Measurements from ENCODE around the gene WDTC1.
A peak's percentile ranks its signal among the peaks of the same experiment; 100 is the strongest.

Gene WDTC1

GRCh38 chr1:27303509-27303908 is 69.1 kb downstream of the WDTC1 start:
- no peak for DNase-seq

DNA sequence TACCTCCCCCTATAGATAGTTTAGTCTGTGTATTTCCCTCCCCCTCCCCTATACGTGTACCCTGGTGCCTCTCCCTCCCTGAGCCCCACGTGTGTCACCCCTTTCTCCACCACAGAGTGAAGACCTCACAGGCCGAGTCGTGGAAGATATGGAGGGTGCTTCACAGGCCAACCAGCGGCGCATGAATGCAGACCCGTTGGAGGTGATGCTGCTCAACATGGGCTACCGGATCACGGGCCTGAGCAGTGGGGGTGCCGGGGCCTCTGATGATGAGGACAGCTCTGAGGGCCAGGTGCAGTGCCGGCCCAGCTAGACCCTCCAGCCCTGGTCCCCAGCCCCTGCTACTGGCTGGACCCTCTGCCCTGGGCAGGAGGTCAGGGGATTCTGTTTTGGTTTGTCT is 71.6 kb downstream of the WDTC1 start:
- no peak for DNase-seq

DNA sequence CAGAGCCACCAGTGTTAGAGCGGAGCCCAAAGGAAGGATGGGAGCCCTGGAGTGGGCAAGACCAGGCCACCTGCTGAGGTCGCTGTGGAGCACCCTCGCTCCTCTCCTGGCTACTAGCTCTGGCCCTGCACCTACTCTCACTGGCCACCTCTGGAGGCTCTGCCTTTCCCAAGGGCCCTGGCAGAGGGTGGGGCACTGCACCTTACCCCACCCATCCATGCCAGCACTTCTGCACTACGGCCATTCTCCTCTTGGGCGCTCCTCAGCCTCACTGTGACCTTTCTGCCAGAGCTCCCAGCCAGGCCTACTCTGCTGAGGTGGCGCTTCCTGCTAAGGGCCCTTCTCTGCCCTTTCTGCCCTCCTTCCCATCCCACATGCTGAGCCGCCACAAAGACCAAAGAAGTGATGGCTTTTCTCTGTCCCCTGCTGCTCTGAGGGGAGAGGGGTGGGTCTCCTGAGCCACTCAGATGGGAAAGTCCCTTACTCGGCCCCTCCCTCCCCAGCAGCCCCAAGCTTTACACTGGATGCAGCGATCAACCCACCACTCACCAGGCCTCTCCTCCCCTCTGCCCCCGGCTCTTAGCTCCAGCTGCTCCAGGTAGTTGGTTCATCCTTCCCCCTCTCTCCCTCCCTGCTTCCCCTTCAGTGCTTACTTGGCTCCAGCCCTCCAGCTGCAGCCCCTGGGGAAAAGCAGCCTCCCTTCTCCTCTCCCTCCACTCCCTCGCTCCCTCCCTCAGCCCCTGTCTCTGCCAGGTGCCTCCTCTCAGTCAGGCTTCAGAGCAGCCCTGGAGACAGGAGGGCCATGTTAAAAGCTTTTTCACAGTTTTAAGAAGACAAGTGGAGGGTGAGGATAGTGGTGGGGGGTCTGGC is 72.7 kb downstream of the WDTC1 start:
- no peak for DNase-seq

DNA sequence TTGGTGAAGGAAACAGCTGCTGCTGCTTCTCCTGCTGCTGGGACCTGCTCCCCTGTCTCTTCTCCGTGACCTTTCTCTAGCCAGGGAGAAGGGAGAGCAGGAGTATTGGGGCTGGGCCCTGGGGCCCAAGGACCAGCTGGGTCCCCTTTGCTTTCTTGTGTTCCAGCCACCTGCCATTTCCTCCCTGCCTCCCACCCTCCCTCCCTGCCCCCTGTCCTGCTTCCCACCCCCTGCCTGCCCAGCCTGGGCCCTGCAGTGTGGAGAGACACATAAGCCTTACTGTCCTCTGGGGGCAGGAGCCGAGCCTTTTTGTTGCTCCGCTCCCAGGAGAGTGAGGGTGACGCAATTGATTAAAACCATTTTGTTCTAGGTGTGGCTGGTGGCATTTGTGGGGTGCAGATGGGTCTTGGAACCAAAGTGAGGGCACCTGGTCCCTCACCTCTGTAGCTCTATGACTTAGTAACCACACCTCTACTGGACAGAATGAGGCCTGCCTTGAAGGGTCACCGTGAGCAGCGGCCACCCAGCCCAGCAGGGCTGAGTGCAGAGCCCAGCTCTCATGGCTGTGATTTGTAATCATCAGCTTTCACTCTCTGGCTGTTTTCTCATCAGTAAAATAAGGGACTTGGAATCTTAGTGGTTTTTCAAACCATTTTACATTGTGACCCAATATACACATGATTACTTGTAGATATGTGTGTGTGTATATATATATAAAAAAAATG is 73.6 kb downstream of the WDTC1 start:
- no peak for DNase-seq

- no peak for DNase-seq
Measured at GRCh38 chr1:27314169-27314568, 79.7 kb downstream of the WDTC1 start.

GRCh38 chr1:27314737-27315136 is 80.3 kb downstream of the WDTC1 start:
- DNase-seq, result no peak

- DNase-seq, result no peak
Measured at GRCh38 chr1:27316860-27317259, 82.4 kb downstream of the WDTC1 start.

GRCh38 chr1:27318136-27318535 is 83.7 kb downstream of the WDTC1 start:
- DNase-seq, result no peak

DNA sequence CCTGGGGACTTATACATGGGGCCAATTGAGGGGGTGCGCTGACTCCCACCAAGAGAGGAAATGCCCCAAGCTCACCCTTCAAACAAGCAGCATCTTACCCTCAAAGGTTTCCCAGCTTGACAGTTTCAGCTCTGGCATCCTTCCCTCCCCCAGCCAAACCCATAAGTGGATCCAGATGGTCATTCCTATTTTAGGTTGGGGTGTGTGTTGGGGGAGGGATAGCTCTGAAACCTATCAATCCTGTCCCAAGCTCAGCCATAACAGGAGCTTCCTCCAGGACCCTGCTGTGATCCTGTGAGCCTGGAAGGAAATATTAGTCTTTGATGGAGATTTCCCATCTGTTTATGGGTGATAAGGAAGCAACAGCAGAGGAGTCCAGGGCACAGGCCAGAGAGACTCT is 84.2 kb downstream of the WDTC1 start:
- no peak for DNase-seq

DNA sequence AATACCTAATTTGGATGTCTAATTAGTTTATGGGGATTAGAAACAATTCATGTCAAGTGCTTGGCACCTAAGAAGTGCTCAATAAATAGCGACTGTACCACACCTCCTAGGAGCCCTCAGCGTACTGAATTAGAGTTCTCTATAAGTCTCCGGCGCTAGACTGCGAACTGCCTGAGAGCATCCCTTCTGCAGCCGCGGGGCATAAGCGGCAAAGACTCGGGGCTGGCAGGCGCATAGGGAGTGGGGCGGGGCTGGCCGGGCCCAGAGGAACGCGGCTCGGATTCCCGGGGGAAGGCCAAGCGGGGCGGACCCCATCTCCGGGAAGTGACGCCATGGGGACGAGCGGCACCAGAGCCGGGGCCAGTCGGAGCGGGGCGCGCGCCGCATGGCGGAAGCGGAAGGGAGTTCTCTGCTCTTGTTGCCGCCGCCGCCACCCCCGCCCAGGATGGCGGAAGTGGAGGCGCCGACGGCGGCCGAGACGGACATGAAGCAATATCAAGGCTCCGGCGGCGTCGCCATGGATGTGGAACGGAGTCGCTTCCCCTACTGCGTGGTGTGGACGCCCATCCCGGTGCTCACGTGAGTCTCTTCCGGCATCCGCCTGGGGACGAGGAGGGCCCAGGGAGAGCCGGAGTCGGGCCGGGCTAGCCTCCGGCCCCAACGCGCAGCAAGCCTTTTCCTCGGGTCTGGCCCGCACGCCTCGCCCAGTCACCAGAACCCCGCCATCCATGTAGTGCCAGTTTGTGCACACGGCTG is 87.6 kb downstream of the WDTC1 start, which contains the start of gene TMEM222:
TMEM222 (plus strand) TSS at position 351 of the 756 bp plus-strand sequence; CDS start at position 386, 35 bp downstream.
- peak; percentile 99 for DNase-seq

DNA sequence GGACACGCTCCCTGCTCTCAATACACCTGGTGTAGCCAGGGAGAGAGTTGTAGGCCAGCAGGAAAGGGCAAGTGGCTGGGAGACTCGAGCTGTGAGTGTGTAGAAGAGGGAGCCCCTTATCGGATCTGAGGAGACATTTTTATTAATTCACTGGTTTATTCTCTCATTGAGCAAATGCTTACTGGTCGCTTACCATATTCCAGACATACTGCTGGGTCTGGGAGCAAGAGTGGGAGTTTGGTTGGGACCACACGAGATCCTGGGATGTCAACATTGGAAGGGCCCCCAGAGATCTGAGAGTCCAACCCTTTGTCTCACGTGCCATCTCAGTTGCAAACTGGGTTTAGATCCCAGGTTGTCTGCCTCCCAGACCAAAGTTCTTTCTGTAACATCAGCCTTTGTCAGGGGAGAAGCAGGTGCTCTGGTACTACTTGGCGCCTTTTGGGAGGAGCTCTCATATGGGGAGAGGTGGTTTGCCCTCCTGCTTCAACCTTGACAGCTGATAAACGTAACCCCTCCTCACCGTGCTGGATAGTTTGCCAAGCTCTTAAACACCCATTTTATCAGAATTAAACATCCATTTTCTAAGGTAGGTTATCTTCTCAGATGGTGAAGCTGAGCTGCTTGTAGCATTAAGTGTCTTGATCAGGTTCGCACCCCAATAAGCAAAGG is 88.3 kb downstream of the WDTC1 start:
- DNase-seq, result no peak

- DNase-seq, result no peak
Measured at GRCh38 chr1:27325286-27325685, 90.9 kb downstream of the WDTC1 start.

GRCh38 chr1:27327964-27328363 is 93.5 kb downstream of the WDTC1 start:
- DNase-seq, result no peak

GRCh38 chr1:27330786-27331185 is 96.4 kb downstream of the WDTC1 start:
- DNase-seq, result no peak

GRCh38 chr1:27331426-27331825 is 97.0 kb downstream of the WDTC1 start:
- no peak for DNase-seq

DNA sequence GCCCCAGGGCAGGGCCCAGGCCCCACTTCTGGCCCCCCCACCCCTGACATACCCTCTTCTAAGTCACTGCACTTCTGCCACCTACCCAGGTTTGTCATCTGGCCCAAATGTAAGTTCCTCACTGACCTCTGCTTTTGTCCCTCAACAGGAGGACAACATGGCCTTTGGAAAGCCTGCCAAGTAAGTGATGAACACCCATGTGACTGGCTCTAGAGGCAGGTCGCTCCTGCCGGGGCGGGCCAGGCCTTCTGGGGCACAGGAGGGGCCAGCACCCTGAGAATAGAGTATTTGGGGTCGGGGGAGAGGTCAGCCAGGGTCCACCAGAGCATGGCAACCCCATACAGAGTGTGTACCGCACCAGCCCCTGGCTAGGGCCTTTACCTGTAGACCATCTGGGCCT is 97.5 kb downstream of the WDTC1 start:
- DNase-seq, result no peak

DNA sequence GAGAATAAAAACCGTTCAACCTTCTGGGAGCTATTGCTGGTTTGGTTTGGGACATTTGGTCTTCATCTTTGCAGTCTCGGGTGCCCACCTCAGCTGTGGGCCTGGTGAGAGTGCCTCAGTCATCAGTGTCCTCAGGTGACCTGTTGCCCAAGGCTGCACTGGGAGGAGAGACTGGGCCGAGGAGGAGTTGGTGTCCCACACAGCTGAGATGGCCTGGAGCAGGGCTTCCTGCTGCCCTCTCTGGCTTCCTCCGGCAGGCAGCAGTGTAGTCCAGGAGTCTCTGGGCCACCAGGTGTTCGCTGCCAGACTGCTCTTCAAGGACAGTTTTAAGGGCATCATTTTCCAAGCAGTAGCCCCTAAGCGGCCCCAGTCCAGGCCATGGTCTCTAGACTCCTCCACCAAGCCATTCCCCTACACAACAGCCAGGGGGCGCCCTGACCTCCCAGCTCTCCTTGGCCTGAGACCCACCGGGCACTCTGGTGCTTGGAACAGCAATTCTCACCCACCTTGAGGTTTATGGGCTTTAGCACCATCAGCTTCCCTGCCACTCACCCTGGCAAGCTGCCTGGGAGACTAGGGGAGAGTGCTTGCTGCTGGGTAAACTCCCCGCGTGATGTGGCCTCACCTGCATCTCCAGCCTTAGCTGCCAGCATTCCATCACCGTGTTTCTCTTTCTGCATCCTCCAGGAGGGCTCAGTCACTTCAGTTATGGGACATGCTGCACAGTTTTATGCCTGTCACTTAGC is 98.3 kb downstream of the WDTC1 start:
- DNase-seq, result peak; percentile 54

GRCh38 chr1:27333717-27334279 is 99.4 kb downstream of the WDTC1 start:
- DNase-seq, result no peak

- no peak for DNase-seq
Measured at GRCh38 chr1:27335506-27336422, 101.3 kb downstream of the WDTC1 start.

- DNase-seq, result no peak
Measured at GRCh38 chr1:27336756-27337155, 102.3 kb downstream of the WDTC1 start.

- no peak for DNase-seq
Measured at GRCh38 chr1:27338751-27339150, 104.3 kb downstream of the WDTC1 start.
